Measurements from ENCODE around the gene PFKL. TPM values are rescaled to one million over a fixed set of nuclear protein-coding genes. Genes with fewer than 3 reads are reported as not detected.

The PFKL gene
- total RNA-seq, 1 experiment from 2014 or later: 67.5 TPM

DNA sequence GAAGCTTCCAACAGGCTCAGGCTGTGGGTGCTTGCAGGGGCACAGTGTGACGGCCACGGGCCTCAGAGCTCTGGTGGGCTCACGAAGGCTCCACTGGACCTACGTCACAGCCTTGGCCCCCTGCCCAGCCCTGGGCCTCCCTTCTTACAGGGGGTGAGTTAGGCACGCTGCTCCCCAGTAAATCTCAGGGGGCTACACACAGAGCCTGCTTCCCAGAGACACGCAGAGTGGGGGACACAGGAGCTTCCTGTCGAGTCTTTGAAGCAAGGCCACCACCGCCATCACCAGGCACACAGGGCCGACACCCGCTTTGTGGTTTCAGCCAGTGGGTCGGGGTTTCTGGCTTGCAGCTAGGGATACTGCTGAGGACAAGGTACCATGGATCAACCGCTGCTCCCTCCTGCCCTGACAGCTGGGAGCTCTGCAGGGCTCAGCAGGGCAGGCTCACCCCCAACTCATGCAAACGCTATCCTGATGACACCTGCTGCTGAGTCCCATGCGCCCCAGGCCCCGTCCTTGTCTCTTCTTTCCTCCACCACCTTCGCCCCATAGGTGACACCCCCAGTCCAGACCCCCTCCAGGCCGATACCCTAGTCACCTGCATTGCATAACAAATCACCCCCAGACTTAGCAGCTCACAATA lies 44.8 kb downstream of the PFKL start:
- Histone ChIP-seq H3K4me3 (no peak overlapping the region), H3K79me2 (ENCODE audit: low read depth) (no peaks in the 10 kb centered on the region), H3F3A (ENCODE audit: insufficient read depth, low read depth) (0 out of 2 replicates have a peak, but pooled peaks cover 2% of the 10 kb centered on the region), H3K36me3 (ENCODE audit: low read depth) (no peaks in the 10 kb centered on the region), H2AFZ (no peak overlapping the region), H3K9me3 (ENCODE audit: insufficient read depth, low read depth) (no peaks in the 10 kb centered on the region), H4K20me1 (ENCODE audit: insufficient read depth) (no peaks in the 10 kb centered on the region), H3K27me3 (ENCODE audit: insufficient read depth, low read depth) (peaks cover 8% of the 10 kb centered on the region), H3K4me1 (replicated peaks; ENCODE audit: insufficient read depth) (peaks cover 7% of the 10 kb centered on the region; the same call in 1 of the 2 replicates), H3K9me2 (ENCODE audit: insufficient read depth) (no peaks in the 10 kb centered on the region), H3K4me2 (no peak overlapping the region), H3K27ac (no peak overlapping the region)
- ChIA-PET POLR2A (ENCODE audit: unreplicated experiment) (no interaction called here), CTCF (interaction anchor here (0.6 kb wide), 1 partner anchor 583 kb away, joined by 3 read pairs; no protein-coding TSS in a partner anchor)
- no peak for DNase-seq
- intact Hi-C loops (cut with micrococcal nuclease; ENCODE audit: unreplicated experiment): no loop called here
- no TSS peak for BruUV-seq (replicated peaks)
- no peak for TF ChIP-seq EZH2 (IDR thresholded peaks at IDR 0.05; ENCODE audit: low read depth)
- TF ChIP-seq, protein P1, sequence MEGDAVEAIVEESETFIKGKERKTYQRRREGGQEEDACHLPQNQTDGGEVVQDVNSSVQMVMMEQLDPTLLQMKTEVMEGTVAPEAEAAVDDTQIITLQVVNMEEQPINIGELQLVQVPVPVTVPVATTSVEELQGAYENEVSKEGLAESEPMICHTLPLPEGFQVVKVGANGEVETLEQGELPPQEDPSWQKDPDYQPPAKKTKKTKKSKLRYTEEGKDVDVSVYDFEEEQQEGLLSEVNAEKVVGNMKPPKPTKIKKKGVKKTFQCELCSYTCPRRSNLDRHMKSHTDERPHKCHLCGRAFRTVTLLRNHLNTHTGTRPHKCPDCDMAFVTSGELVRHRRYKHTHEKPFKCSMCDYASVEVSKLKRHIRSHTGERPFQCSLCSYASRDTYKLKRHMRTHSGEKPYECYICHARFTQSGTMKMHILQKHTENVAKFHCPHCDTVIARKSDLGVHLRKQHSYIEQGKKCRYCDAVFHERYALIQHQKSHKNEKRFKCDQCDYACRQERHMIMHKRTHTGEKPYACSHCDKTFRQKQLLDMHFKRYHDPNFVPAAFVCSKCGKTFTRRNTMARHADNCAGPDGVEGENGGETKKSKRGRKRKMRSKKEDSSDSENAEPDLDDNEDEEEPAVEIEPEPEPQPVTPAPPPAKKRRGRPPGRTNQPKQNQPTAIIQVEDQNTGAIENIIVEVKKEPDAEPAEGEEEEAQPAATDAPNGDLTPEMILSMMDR (conservative IDR thresholded peaks at IDR 0.05): no peak

DNA sequence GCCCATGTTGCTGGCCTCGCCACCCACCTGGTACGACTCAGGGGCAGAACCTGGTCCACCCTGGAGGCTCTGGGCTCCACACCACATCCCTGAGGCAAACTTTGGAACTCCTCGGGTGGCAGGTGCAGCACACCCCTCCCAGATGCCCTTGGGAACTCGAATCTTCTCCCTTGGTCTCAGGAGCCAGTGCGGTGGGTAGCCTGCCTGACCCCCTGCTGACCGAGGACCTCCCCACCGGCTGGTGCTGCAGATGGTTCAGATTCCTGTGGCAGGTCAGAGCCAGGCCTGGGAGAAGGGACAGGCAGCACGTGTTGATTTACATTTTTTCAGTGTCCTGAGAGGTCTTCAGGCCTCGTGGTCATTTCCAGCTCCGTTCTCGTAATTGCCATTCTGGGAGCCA lies 45.6 kb downstream of the PFKL start:
- H3K79me2 ChIP-seq (ENCODE audit: low read depth): no peaks in the 10 kb centered on the region
- BruUV-seq (replicated peaks): no TSS peak
- no peaks in the 10 kb centered on the region for H3F3A ChIP-seq (ENCODE audit: insufficient read depth, low read depth)
- peaks cover 8% of the 10 kb centered on the region for H3K27me3 ChIP-seq (ENCODE audit: insufficient read depth, low read depth)
- H3K9me3 ChIP-seq (ENCODE audit: insufficient read depth, low read depth): no peaks in the 10 kb centered on the region
- DNase-seq: no peak
- TF ChIP-seq, protein P1 (conservative IDR thresholded peaks at IDR 0.05): no peak
- TF ChIP-seq EZH2 (IDR thresholded peaks at IDR 0.05; ENCODE audit: low read depth): no peak
- no peaks in the 10 kb centered on the region for H3K9me2 ChIP-seq (ENCODE audit: insufficient read depth)
- ChIA-PET CTCF (interaction anchor here (0.6 kb wide), 1 partner anchor 582 kb away, joined by 3 read pairs; no protein-coding TSS in a partner anchor), POLR2A (ENCODE audit: unreplicated experiment) (no interaction called here)
- no peak overlapping the region for H3K27ac ChIP-seq
- H2AFZ ChIP-seq: no peak overlapping the region
- H3K4me2 ChIP-seq: no peak overlapping the region
- H3K4me3 ChIP-seq: no peak overlapping the region
- intact Hi-C loops (cut with micrococcal nuclease; ENCODE audit: unreplicated experiment): no loop called here
- no peaks in the 10 kb centered on the region for H4K20me1 ChIP-seq (ENCODE audit: insufficient read depth)
- H3K36me3 ChIP-seq (ENCODE audit: low read depth): no peaks in the 10 kb centered on the region
- H3K4me1 ChIP-seq (replicated peaks; ENCODE audit: insufficient read depth): 0 out of 2 replicates have a peak, but pooled peaks cover under 1% of the 10 kb centered on the region

DNA sequence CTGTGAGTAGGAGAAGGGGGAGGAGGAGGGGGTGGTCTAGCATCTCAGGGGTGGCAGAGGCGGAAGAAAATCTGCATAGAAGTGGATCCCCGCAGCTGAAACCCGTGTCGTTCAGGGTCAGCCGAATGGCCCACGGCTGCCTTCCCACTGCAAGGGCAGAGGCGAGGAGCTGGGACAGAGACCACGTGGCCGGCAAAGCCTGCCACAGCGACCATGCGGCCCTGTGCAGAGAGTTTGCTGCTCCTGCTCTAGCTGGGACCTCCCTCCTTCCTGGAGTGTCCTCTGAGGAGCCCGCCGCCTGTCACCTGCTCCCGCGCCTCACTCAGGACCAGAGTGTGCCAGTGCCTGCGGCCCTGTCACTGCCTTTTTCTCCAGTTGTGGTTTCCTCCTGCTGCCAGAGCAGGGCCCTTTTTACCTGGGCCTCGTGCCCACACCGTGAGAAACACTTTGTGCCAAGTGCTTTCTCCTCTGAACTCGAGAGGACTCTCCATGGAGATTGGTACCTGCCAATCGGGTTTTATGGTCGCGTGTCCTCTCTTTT lies 48.1 kb downstream of the PFKL start:
- H3K4me2 ChIP-seq: no peak overlapping the region
- no peaks in the 10 kb centered on the region for H4K20me1 ChIP-seq (ENCODE audit: insufficient read depth)
- H3K27ac ChIP-seq: no peak overlapping the region
- ChIA-PET POLR2A (ENCODE audit: unreplicated experiment) (no interaction called here), CTCF (no interaction called here)
- no peak for TF ChIP-seq EZH2 (IDR thresholded peaks at IDR 0.05; ENCODE audit: low read depth)
- TF ChIP-seq, protein P1 (conservative IDR thresholded peaks at IDR 0.05): no peak
- no peak overlapping the region for H2AFZ ChIP-seq
- BruUV-seq (replicated peaks): no TSS peak
- H3F3A ChIP-seq (ENCODE audit: insufficient read depth, low read depth): no peaks in the 10 kb centered on the region
- H3K4me3 ChIP-seq: no peak overlapping the region
- peaks cover 13% of the 10 kb centered on the region for H3K27me3 ChIP-seq (ENCODE audit: insufficient read depth, low read depth)
- H3K9me2 ChIP-seq (ENCODE audit: insufficient read depth): no peaks in the 10 kb centered on the region
- H3K9me3 ChIP-seq (ENCODE audit: insufficient read depth, low read depth): no peaks in the 10 kb centered on the region
- intact Hi-C loops (cut with micrococcal nuclease; ENCODE audit: unreplicated experiment): no loop called here
- no peaks in the 10 kb centered on the region for H3K36me3 ChIP-seq (ENCODE audit: low read depth)
- DNase-seq: no peak
- H3K4me1 ChIP-seq (replicated peaks; ENCODE audit: insufficient read depth): no peaks in the 10 kb centered on the region
- no peaks in the 10 kb centered on the region for H3K79me2 ChIP-seq (ENCODE audit: low read depth)

All from PC-9 (cell line).